Trophoblast cell (in vitro differentiated cells and primary cell): ENCODE data around the gene TUBA1B.
"Not testable (repeated sequence)": the region's sequence is repeated elsewhere in the genome, so short reads cannot be mapped to it uniquely, and the experiment has no call there.

Source experiments
- DNase-seq, 2 donors: peaks; one replicate each; pipeline ENCODE4 v3.0.0-alpha.2; 2016
- H2AFZ ChIP-seq: 2 replicates; pipeline ENCODE4 v1.6.1; 2013; ENCODE audit warnings: low read length, moderate library complexity, mild to moderate bottlenecking; ENCODE audit not compliant: insufficient read depth, poor library complexity
- H2AK5ac ChIP-seq: 2 replicates; pipeline ENCODE4 v1.6.1; 2013; ENCODE audit warnings: mild to moderate bottlenecking, low read length
- H2BK120ac ChIP-seq: 2 replicates; pipeline ENCODE4 v1.6.1; 2013; ENCODE audit warnings: low read length, mild to moderate bottlenecking, moderate library complexity; ENCODE audit not compliant: insufficient read depth, poor library complexity
- H2BK12ac ChIP-seq: 2 replicates; pipeline ENCODE4 v1.6.1; 2013; ENCODE audit warnings: mild to moderate bottlenecking, low read length, moderate library complexity
- H2BK5ac ChIP-seq: 2 replicates; pipeline ENCODE4 v1.6.1; 2013; ENCODE audit warnings: low read length, low read depth, moderate library complexity, mild to moderate bottlenecking; ENCODE audit not compliant: poor library complexity
- H3K14ac ChIP-seq: 2 replicates; pipeline ENCODE4 v1.6.1; 2013; ENCODE audit warnings: mild to moderate bottlenecking, low read length
- H3K18ac ChIP-seq: 2 replicates; pipeline ENCODE4 v1.6.1; 2013; ENCODE audit warnings: mild to moderate bottlenecking, low read length
- H3K23ac ChIP-seq: 2 replicates; pipeline ENCODE4 v1.6.1; 2013; ENCODE audit warnings: low read length
- H3K27ac ChIP-seq: 2 replicates; pipeline ENCODE4 v1.5.1; 2013; ENCODE audit warnings: low read depth, mild to moderate bottlenecking, inconsistent platforms, low read length, moderate library complexity
- H3K27me3 ChIP-seq: 2 replicates; pipeline ENCODE4 v1.6.1; 2013; ENCODE audit warnings: inconsistent platforms, mild to moderate bottlenecking, low read length, moderate library complexity; ENCODE audit not compliant: insufficient read depth
- H3K36me3 ChIP-seq, 2 experiments: 1 replicate in 1 of 2; 2 replicates in 1 of 2; pipeline ENCODE4 v1.6.1; 2013; ENCODE audit warnings: low read length in 2 of 2, mild to moderate bottlenecking in 2 of 2, moderate library complexity in 1 of 2; ENCODE audit not compliant: insufficient read depth in 2 of 2, control insufficient read depth in 1 of 2
- H3K4ac ChIP-seq: 2 replicates; pipeline ENCODE4 v1.6.1; 2013; ENCODE audit warnings: low read depth, mild to moderate bottlenecking, low read length, moderate library complexity
- H3K4me1 ChIP-seq, 2 experiments: 1 replicate in 1 of 2; 2 replicates in 1 of 2; pipeline ENCODE4 v1.6.1; 2013; ENCODE audit warnings: low read length in 2 of 2, mild to moderate bottlenecking in 2 of 2, moderate library complexity in 1 of 2; ENCODE audit not compliant: insufficient read depth in 2 of 2, control insufficient read depth in 1 of 2
- H3K4me2 ChIP-seq: 2 replicates; pipeline ENCODE4 v1.6.1; 2013; ENCODE audit warnings: inconsistent platforms, mild to moderate bottlenecking, low read length, moderate library complexity
- H3K4me3 ChIP-seq: 2 replicates; pipeline ENCODE4 v1.5.1; 2013; ENCODE audit warnings: mild to moderate bottlenecking, low read depth, low read length, inconsistent platforms
- H3K79me1 ChIP-seq: one replicate; pipeline ENCODE4 v1.6.1; 2013; ENCODE audit warnings: low read length
- H3K79me2 ChIP-seq: 2 replicates; pipeline ENCODE4 v1.6.1; 2013; ENCODE audit warnings: low read length, mild to moderate bottlenecking; ENCODE audit not compliant: control insufficient read depth, insufficient read depth, poor library complexity
- H3K9ac ChIP-seq: 2 replicates; pipeline ENCODE4 v1.6.1; 2013; ENCODE audit warnings: mild to moderate bottlenecking, low read length
- H3K9me3 ChIP-seq: 2 replicates; pipeline ENCODE4 v1.6.1; 2013; ENCODE audit warnings: low read depth, mild to moderate bottlenecking, control low read depth, inconsistent platforms, low read length; ENCODE audit not compliant: insufficient read depth
- H4K12ac ChIP-seq: 2 replicates; pipeline ENCODE4 v1.6.1; 2013; ENCODE audit warnings: low read depth, mild to moderate bottlenecking, low read length, moderate library complexity
- H4K8ac ChIP-seq: 2 replicates; pipeline ENCODE4 v1.6.1; 2013; ENCODE audit warnings: low read depth, mild to moderate bottlenecking, low read length, moderate library complexity
- H4K91ac ChIP-seq: one replicate; pipeline ENCODE4 v1.6.1; 2013; ENCODE audit warnings: low read depth, mild to moderate bottlenecking, low read length, moderate library complexity
- WGBS: extraction: QIAGEN DNeasy Blood & Tissue Kit; methylation state at CpG from one replicate; pipeline ENCODE4 v1.1.7; 2013; ENCODE audit warnings: missing lambda C conversion rate; ENCODE audit not compliant: insufficient read length, insufficient coverage; ENCODE audit errors: extremely low coverage; 5-methylcytosine and 5-hydroxymethylcytosine counted together

TUBA1B gene

DNA sequence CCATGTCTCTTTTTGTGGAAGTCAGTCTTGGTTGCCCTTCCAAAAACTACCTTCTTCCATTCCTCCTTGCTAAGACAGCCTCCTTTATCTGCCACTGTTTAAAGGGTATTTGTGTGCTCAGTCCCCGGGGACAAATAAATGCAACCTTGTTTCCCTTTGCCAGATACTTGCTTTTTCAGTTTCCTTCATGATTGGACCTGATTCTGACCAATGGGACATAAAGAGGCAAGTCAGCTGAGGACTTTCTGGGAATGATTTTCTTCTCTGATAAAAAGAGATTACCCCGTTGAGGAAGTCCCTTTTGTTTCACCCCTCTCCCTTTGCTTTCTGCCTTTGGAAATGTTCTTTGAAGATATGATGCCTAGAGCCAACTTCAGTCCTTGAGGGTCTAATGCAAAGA is 7.4 kb upstream of the TUBA1B start:
- Histone ChIP-seq H3K79me2 (no peaks in the 10 kb centered on the region), H4K91ac (no peak overlapping the region), H4K8ac (no peak overlapping the region), H4K12ac (no peak overlapping the region), H2BK120ac (no peak overlapping the region), H3K27ac (no peak overlapping the region), H2BK5ac (no peak overlapping the region), H3K9me3 (no peaks in the 10 kb centered on the region), H3K14ac (no peak overlapping the region), H3K79me1 (no peaks in the 10 kb centered on the region), H2BK12ac (no peak overlapping the region), H3K18ac (no peak overlapping the region), H3K4me2 (no peak overlapping the region), H3K36me3 (no peaks in the 10 kb centered on the region), H3K4me3 (no peak overlapping the region), H3K4ac (no peak overlapping the region), H3K23ac (no peak overlapping the region), H3K27me3 (no peaks in the 10 kb centered on the region), H3K4me1 (no peaks in the 10 kb centered on the region), H2AFZ (no peak overlapping the region), H3K9ac (no peak overlapping the region), H2AK5ac (no peak overlapping the region)
- no CpG with 5 or more reads among the region's 2 CpGs for WGBS
- no peak for DNase-seq

DNA sequence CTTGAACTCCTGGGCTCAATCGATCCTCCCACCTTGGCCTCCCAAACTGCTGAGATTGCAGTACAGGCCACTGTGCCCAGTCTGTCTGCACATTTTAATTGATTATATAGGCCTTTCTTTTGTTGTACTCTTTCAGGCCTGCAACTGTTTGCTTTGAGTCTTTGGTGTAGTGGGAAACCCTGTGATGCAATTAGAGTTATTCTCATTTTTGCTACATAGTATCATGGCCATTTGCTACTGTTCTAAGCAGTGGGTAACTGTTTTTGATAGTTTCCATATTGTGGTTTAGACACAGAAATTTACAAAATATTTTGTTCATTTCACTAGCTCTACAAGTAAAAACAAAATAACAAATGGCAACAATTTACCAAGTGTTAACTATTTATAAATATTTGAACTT is 6.3 kb upstream of the TUBA1B start:
- H3K18ac ChIP-seq: no peak overlapping the region
- no peaks in the 10 kb centered on the region for H3K4me1 ChIP-seq
- no peak overlapping the region for H4K12ac ChIP-seq
- no peak overlapping the region for H2AK5ac ChIP-seq
- H3K27me3 ChIP-seq: no peaks in the 10 kb centered on the region
- no peak overlapping the region for H3K27ac ChIP-seq
- H2BK12ac ChIP-seq: no peak overlapping the region
- no peak overlapping the region for H3K4me3 ChIP-seq
- H3K36me3 ChIP-seq: no peaks in the 10 kb centered on the region
- no peak overlapping the region for H3K4ac ChIP-seq
- H2AFZ ChIP-seq: no peak overlapping the region
- no peak overlapping the region for H3K23ac ChIP-seq
- WGBS: no CpG with 5 or more reads among the region's 1 CpG
- H4K8ac ChIP-seq: no peak overlapping the region
- no peak overlapping the region for H2BK120ac ChIP-seq
- H3K14ac ChIP-seq: no peak overlapping the region
- DNase-seq: no peak
- H3K9me3 ChIP-seq: no peaks in the 10 kb centered on the region
- no peak overlapping the region for H3K4me2 ChIP-seq
- H4K91ac ChIP-seq: no peak overlapping the region
- H3K9ac ChIP-seq: no peak overlapping the region
- no peak overlapping the region for H2BK5ac ChIP-seq
- no peaks in the 10 kb centered on the region for H3K79me1 ChIP-seq
- no peaks in the 10 kb centered on the region for H3K79me2 ChIP-seq

DNA sequence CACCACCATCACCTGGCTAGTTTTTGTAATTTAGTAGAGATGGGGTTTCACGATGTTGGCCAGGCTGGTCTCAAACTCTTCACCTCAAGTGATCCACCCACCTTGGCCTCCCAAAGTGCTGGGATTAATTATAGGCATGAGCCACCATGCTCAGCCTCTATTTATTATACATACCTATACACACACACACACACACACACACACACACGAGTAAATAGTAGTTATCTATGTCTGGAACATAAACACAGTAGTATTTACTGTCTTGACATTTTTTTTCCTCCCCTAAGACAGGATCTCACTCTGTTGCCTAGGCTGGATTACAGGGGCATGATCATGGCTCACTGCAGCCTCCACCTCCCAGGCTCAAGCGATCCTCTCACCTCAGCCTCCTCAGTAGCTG is 5.8 kb upstream of the TUBA1B start:
- H3K27ac ChIP-seq, H3K4me2 ChIP-seq, H3K36me3 ChIP-seq, H3K79me1 ChIP-seq, H4K12ac ChIP-seq, H4K91ac ChIP-seq, DNase-seq, H3K18ac ChIP-seq, H4K8ac ChIP-seq, H3K4ac ChIP-seq, H2BK12ac ChIP-seq, H2AFZ ChIP-seq, H2BK5ac ChIP-seq, H3K4me3 ChIP-seq, H2BK120ac ChIP-seq, H2AK5ac ChIP-seq, H3K9me3 ChIP-seq, H3K4me1 ChIP-seq, H3K23ac ChIP-seq, H3K79me2 ChIP-seq, H3K9ac ChIP-seq, H3K27me3 ChIP-seq, H3K14ac ChIP-seq: not testable (repeated sequence)
- WGBS: no CpG with 5 or more reads among the region's 3 CpGs

DNA sequence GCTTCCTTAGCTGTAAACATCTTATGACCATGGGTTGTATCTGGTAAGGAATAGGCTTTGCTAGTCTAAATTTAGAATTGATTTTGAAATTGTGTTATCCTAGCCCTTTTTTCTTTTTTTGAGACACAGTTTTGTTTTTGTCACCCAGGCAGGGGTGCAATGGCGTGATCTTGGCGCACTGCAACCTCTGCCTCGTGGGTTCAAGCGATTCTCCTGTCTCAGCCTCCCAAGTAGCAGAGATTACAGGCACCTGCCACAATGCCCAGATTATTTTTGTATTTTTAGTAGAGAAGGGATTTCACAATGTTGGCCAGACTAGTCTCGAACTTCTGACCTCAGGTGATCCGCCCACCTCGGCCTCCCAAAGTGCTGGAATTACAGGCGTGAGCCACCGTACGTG is 2.4 kb upstream of the TUBA1B start:
- Histone ChIP-seq H3K27me3 (no peaks in the 10 kb centered on the region), H4K91ac (no peak overlapping the region), H3K79me2 (peaks cover 8% of the 10 kb centered on the region), H3K4me3 (no peak overlapping the region), H2BK120ac (no peak overlapping the region), H4K12ac (no peak overlapping the region), H3K4me2 (no peak overlapping the region), H3K14ac (no peak overlapping the region), H3K4ac (no peak overlapping the region), H3K4me1 (peaks cover 4 to 5% of the 10 kb centered on the region in 2 experiments), H2AFZ (no peak overlapping the region), H3K36me3 (peaks cover 14 to 16% of the 10 kb centered on the region in 2 experiments), H3K27ac (no peak overlapping the region), H4K8ac (no peak overlapping the region), H2BK12ac (no peak overlapping the region), H2BK5ac (no peak overlapping the region), H2AK5ac (no peak overlapping the region), H3K23ac (no peak overlapping the region), H3K9ac (no peak overlapping the region), H3K79me1 (peaks cover 8% of the 10 kb centered on the region), H3K9me3 (peaks cover 3% of the 10 kb centered on the region), H3K18ac (no peak overlapping the region)
- no peak for DNase-seq
- no CpG with 5 or more reads among the region's 10 CpGs for WGBS
